Activated T-cell treated with anti-CD3 and anti-CD28 coated beads, Interleukin-2, amount 50 U/mL, for 48 hours (primary cell): Measurements from ENCODE around the gene ABCA2.
"Not testable (repeated sequence)": the region's sequence is repeated elsewhere in the genome, so short reads cannot be mapped to it uniquely, and the experiment has no call there.

ENCODE experiments used
- DNase-seq, 2 experiments: peaks; one replicate each; pipeline ENCODE4 v3.0.0-alpha.2; 2020

ABCA2 gene

GRCh38 chr9:137046088-137046787 lies 18.2 kb upstream of the ABCA2 start, which contains the start of gene NPDC1:
TSS of gene NPDC1 (minus strand) at chr9:137046177. CDS start at chr9:137045989, 188 bp downstream.
- peak; percentile 88 to 90 for DNase-seq

DNA sequence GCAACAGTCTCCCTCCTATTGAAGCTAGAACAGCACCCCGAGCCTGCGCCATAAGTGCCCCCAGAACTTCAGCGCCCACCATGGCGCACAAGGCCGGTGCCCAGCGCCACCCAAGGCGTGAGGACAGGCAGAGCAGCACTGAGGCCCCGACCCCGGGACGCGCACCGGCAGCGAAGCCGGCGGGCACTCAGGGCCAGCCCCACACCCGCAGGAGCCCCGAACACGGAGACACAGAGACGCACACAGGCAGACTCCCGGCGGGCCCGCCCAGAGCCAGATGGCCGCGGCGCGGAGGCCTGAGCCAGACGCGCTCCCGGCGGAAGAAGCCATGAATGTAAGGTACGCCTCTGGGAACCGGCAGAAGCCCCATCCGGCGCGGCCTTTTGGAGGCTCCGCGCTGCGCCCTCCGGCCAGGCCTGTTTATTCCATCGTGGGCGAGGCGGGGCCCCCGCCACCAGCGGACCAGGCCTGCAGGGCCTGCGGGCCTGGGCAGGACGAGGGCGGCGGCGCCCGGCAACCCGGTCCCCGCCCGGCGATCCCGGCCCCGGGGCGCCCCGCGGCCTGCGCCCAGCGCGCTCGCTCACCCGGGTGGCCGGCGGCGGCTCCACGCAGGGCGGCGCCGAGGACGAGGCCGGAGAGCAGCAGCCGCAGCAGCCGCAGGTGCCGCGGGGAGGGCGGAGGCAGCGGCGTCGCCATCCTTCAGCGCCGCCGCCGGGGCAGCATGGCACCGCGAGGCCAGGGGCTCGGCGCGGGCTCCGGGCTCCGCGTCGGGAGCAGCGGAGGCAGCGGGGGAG lies 17.5 kb upstream of the ABCA2 start:
- peak in 1 of 2 experiments; percentile 56 for DNase-seq

DNA sequence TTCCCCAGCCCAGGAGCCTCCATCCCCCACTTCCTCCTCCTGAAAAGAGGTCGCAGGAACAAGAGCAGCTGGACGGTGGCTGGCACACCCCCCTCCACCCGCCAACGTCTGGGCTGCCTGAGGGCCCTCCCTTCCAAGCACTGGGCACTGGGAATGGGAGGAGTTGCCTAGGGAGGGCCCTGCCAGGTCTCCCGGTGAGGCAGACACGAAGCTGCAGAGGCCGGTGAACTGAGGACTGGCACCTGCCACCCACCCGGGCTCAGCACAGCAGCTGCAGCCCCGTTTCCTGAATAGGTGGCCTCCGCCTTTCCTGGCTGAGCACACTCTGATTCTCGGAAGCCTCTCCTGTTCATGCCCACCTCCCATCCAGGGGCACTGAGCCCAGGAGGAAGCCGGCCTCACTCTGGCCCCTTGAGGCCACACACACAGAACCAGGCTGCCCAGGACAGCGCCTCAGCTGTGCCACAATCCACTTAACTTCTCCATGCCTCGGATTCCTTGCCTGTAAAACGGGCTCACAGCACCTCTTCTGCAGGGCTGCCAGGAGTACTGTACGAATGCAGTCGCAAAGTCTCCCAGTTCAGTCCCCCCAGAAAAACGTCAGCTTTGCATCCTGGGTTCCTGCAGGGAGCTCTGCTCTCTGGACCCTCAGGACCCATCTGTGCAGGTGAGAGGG lies 16.6 kb upstream of the ABCA2 start:
- DNase-seq: no peak

GRCh38 chr9:137044037-137044436 lies 16.0 kb upstream of the ABCA2 start:
- no peak for DNase-seq

- no peak for DNase-seq
These were observed 15.0 kb upstream of the ABCA2 start for GRCh38 chr9:137042751-137043727.

- DNase-seq: no peak
These were observed 13.1 kb upstream of the ABCA2 start for GRCh38 chr9:137041124-137041523.

DNA sequence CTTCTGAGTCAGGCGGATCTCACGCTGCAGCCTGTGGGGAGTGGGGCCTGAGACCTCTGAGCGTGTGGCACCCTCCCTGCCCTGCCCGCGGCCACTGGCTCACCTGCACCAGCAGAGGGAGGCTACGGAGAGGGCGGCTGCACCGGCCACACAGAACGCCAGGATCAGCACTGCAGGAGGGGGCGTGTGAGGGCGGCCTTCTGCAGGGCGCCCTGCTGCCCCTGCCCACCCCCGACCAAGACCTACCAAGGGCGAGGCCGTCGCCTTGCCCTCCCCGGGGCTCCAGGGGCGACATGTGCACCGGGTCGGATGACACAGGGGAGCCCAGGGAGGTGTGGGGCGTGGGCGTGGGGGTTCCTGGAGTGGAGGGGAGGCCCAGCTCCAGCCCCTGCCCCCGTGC lies 12.5 kb upstream of the ABCA2 start:
- no peak for DNase-seq

DNA sequence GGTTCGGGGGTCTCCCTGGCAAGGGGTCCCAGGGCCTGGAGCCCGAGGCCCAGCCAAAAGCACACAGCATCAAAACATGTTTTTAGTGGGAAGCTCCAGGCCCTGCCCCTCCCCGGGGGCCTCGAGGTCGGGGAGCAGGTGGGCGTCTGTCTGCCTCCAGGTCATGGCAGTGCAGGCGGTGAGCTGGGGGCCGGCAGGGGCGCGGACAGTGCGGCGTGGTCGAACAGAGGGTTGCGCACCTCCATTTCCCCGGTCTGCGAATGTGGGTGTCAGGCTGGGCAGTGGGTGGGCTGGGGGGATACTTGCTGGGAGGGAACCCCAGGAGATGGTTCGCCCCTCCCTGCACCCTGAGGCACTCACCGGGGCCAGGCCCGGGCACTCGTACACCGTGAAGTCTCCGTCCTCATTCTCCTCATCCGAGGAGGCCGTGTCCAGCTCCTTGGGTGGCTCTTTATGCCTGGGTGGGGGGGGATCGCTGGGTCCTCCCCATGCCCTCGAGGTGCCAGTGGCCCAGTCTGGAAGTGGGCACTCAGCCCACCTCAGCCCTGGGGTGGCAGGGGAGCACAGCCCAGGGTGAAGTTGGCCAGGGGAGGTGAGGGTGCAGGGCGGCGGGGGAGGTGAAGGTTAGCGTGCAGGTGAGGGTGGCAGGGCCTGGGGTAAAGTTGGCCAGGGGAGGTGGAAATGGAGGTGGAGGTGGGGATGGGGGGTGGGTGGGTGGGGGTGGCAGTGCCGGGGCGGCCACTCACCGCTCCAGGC lies 11.8 kb upstream of the ABCA2 start:
- DNase-seq: no peak

- no peak for DNase-seq
These were observed 10.9 kb upstream of the ABCA2 start for GRCh38 chr9:137038916-137039315.

GRCh38 chr9:137037483-137037882 lies 9.4 kb upstream of the ABCA2 start:
- DNase-seq: no peak

- DNase-seq: no peak
These were observed 9.0 kb upstream of the ABCA2 start for GRCh38 chr9:137037035-137037434.

DNA sequence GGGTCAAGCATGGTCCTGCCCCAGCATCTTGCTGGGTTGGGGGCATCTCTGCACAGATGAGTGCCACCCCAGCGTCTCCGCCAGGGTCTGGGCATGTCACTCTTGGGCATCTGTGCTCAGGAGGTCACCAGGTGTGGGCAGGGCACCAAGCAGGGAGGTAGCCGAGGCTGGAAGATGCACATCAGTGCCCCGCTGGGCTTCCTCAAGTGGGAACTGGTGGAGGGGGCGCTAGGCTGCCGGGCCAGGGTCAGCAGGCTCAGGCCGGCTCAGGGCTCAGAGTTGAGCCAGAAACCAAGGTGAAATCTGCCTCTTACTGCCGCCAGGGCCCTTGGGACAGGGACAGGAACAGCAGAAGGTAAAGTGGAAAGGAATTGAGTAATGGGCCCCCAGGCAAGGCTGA lies 7.9 kb upstream of the ABCA2 start:
- DNase-seq: no peak

GRCh38 chr9:137035507-137035834 lies 7.4 kb upstream of the ABCA2 start:
- no peak for DNase-seq

- DNase-seq: peak; percentile 86 to 93
These were observed 6.9 kb upstream of the ABCA2 start for GRCh38 chr9:137034709-137035506.

- no peak for DNase-seq
These were observed 6.1 kb upstream of the ABCA2 start for GRCh38 chr9:137034039-137034708.

DNA sequence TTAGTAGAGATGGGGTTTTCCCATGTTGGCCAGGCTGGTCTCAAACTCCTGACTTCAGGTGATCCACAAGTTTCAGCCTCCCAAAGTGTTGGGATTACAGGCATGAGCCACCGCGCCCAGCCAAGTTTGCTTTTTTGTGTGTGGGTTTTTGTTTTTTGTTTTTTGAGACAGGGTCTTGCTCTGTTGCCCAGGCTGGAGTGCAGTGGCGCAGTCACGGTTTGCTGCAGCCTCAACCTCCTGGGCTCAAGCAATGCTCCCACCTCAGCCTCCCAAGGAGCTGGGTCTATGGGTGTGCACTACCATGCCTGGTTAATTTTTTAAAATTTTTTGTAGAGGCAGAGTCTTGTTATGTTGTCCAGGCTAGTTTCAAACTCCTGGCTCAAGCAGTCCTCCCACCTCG lies 5.4 kb upstream of the ABCA2 start:
- DNase-seq: not testable (repeated sequence)

- DNase-seq: no peak
These were observed 4.8 kb upstream of the ABCA2 start for GRCh38 chr9:137032858-137033257.

- peak; percentile 66 to 73 for DNase-seq
These were observed 4.0 kb upstream of the ABCA2 start, which contains the start of gene FUT7 for GRCh38 chr9:137031904-137032640. TSS of gene FUT7 (minus strand) at chr9:137032088. CDS start at chr9:137031991, 97 bp downstream.
